GM23338 (cell line): Measurements from ENCODE around the gene TCF12. TPM values are rescaled to one million over a fixed set of nuclear protein-coding genes. Genes with fewer than 3 reads are reported as not detected.

ENCODE experiments used
- ATAC-seq: fragments of 200-7000 bp; cut with Tn5 transposase; 3 replicates; pipeline ENCODE4 v1.9.1; 2020
- DNase-seq: peaks from one replicate; pipeline ENCODE4 v3.0.0-alpha.2; 2015; ENCODE audit warnings: low spot score
- H2AFZ ChIP-seq: fragments of 200-600 bp; sonication (generic); 2 replicates; pipeline ENCODE4 v1.8.0; 2016; ENCODE audit warnings: antibody characterized with exemption, mild to moderate bottlenecking, moderate library complexity
- H3F3A ChIP-seq: fragments of 200-600 bp; sonication (generic); replicated peaks from 2 replicates; pipeline ENCODE4 v1.8.0; 2017; ENCODE audit warnings: antibody characterized with exemption, mixed run types, low read depth
- H3K27ac ChIP-seq: fragments of 200-600 bp; sonication (generic); 2 replicates; pipeline ENCODE4 v1.6.1; 2016; ENCODE audit warnings: low read depth
- H3K27me3 ChIP-seq: fragments of 200-600 bp; sonication (generic); 2 replicates; pipeline ENCODE4 v1.8.0; 2016; ENCODE audit warnings: mild to moderate bottlenecking, mixed run types, moderate library complexity; ENCODE audit not compliant: insufficient read depth
- H3K36me3 ChIP-seq: fragments of 200-600 bp; sonication (generic); 2 replicates; pipeline ENCODE4 v1.8.0; 2016; ENCODE audit warnings: mild to moderate bottlenecking; ENCODE audit not compliant: insufficient read depth
- H3K4me1 ChIP-seq: fragments of 200-600 bp; sonication (generic); 2 replicates; pipeline ENCODE4 v1.8.0; 2016; ENCODE audit warnings: mild to moderate bottlenecking, moderate library complexity; ENCODE audit not compliant: insufficient read depth
- H3K4me2 ChIP-seq: fragments of 200-600 bp; sonication (generic); 2 replicates; pipeline ENCODE4 v1.7.1; 2017; ENCODE audit warnings: mixed run types
- H3K4me3 ChIP-seq: fragments of 200-600 bp; sonication (generic); 2 replicates; pipeline ENCODE4 v1.6.1; 2016; ENCODE audit warnings: mixed run types
- H3K79me2 ChIP-seq: fragments of 200-600 bp; sonication (generic); replicated peaks from 2 replicates; pipeline ENCODE4 v1.8.0; 2017; ENCODE audit warnings: mild to moderate bottlenecking; ENCODE audit not compliant: insufficient read depth
- H3K9me2 ChIP-seq: fragments of 200-600 bp; sonication (generic); 2 replicates; pipeline ENCODE4 v1.8.0; 2017; ENCODE audit not compliant: insufficient read depth
- H4K20me1 ChIP-seq: fragments of 200-600 bp; sonication (generic); replicated peaks from 2 replicates; pipeline ENCODE4 v1.8.0; 2017; ENCODE audit warnings: mild to moderate bottlenecking; ENCODE audit not compliant: insufficient read depth
- H3K27ac Mint-ChIP-seq: 2 replicates; pipeline ENCODE4 v1.8.0; 2020; ENCODE audit warnings: inconsistent platforms, mild to moderate bottlenecking, moderate library complexity, mixed read lengths
- H3K27me3 Mint-ChIP-seq: 3 replicates; pipeline ENCODE4 v1.8.0; 2022; ENCODE audit warnings: low read depth, mild to moderate bottlenecking, moderate library complexity, mixed read lengths, inconsistent platforms; ENCODE audit not compliant: insufficient read depth, poor library complexity
- H3K36me3 Mint-ChIP-seq: 3 replicates; pipeline ENCODE4 v1.8.0; 2021; ENCODE audit warnings: low read depth, mild to moderate bottlenecking, inconsistent platforms, moderate library complexity, mixed read lengths
- H3K4me1 Mint-ChIP-seq: 3 replicates; pipeline ENCODE4 v1.8.0; 2020; ENCODE audit warnings: mild to moderate bottlenecking, inconsistent platforms, mixed read lengths
- H3K4me3 Mint-ChIP-seq: 3 replicates; pipeline ENCODE4 v1.8.0; 2021; ENCODE audit warnings: moderate library complexity, mild to moderate bottlenecking, inconsistent platforms, mixed read lengths
- H3K9me3 Mint-ChIP-seq: 3 replicates; pipeline ENCODE4 v1.8.0; 2020; ENCODE audit warnings: moderate library complexity, mild to moderate bottlenecking, inconsistent platforms, mixed read lengths
- CREB1 ChIP-seq: fragments of 250-450 bp; sonication (Bioruptor Pico); IDR thresholded peaks from 2 replicates; pipeline ENCODE4 v1.5.0; 2020; ENCODE audit warnings: low read depth, mild to moderate bottlenecking, moderate library complexity
- ETS1 ChIP-seq: IDR thresholded peaks from 2 replicates; pipeline ENCODE4 v1.6.1; 2016; ENCODE audit warnings: antibody characterized with exemption
- EZH2 ChIP-seq: fragments of 200-600 bp; sonication (generic); IDR thresholded peaks from one replicate; pipeline ENCODE4 v1.8.0; 2017; ENCODE audit warnings: antibody characterized with exemption, mild to moderate bottlenecking, low read depth; ENCODE audit not compliant: unreplicated experiment
- EZH2phosphoT487 ChIP-seq: fragments of 200-600 bp; sonication (generic); IDR thresholded peaks from one replicate; pipeline ENCODE4 v1.8.1; 2018; ENCODE audit warnings: antibody characterized with exemption; ENCODE audit not compliant: unreplicated experiment
- JUNB ChIP-seq: IDR thresholded peaks from one replicate; pipeline ENCODE4 v1.6.1; 2016; ENCODE audit warnings: antibody characterized with exemption; ENCODE audit not compliant: unreplicated experiment
- NANOG ChIP-seq: IDR thresholded peaks from 2 replicates; pipeline ENCODE4 v1.6.1; 2016; ENCODE audit warnings: antibody characterized with exemption, borderline replicate concordance
- POLR2AphosphoS5 ChIP-seq: IDR thresholded peaks from 2 replicates; pipeline ENCODE4 v1.6.1; 2016; ENCODE audit warnings: antibody characterized with exemption, low read depth
- REST ChIP-seq: IDR thresholded peaks from one replicate; pipeline ENCODE4 v1.6.1; 2018; ENCODE audit warnings: antibody characterized with exemption; ENCODE audit not compliant: unreplicated experiment
- STAT1 ChIP-seq: IDR thresholded peaks from one replicate; pipeline ENCODE4 v1.6.1; 2016; ENCODE audit warnings: antibody characterized with exemption; ENCODE audit not compliant: unreplicated experiment
- ZNF114 ChIP-seq: fragments of 250-450 bp; sonication (Bioruptor Pico); IDR thresholded peaks from 2 replicates; pipeline ENCODE4 v1.5.0; 2020; ENCODE audit warnings: mild to moderate bottlenecking, moderate library complexity
- ZNF331 ChIP-seq: fragments of 250-450 bp; sonication (Bioruptor Pico); IDR thresholded peaks from 2 replicates; pipeline ENCODE4 v1.5.0; 2020; ENCODE audit warnings: low read depth, mild to moderate bottlenecking, moderate library complexity
- polyA plus RNA-seq: library from polyadenylated mRNA; unstranded; fragments of >200 nt; fragmentation: Nextera tagmentation; extraction: Ambion mirVana; gene quantifications from 2 replicates; pipeline ENCODE4 v1.2.1, GENCODE V29; 2016
- total RNA-seq: library from RNA; depleted of rRNA; stranded (reverse); fragments of >200 nt; shearing (Covaris generic); gene quantifications from 2 replicates; pipeline ENCODE4 v1.2.3, GENCODE V29; 2014

The TCF12 gene
- total and polyA plus RNA-seq, 2 experiments from 2014 or later, result 27.6 to 104 TPM

- H3K4me3 Mint-ChIP-seq, result no peak overlapping the region
- H3K4me1 ChIP-seq, result peaks cover 5% of the 10 kb centered on the region
- H3K4me1 Mint-ChIP-seq, result peaks cover 20% of the 10 kb centered on the region
- ATAC-seq (no peak), DNase-seq (no peak)
- H3K27me3 Mint-ChIP-seq, result no peaks in the 10 kb centered on the region
- H3K4me2 ChIP-seq, result no peak overlapping the region
- no peaks in the 10 kb centered on the region; the same call in 1 of the 2 replicates for H4K20me1 ChIP-seq
- no peaks in the 10 kb centered on the region for H3K9me3 Mint-ChIP-seq
- H3K36me3 ChIP-seq, result no peaks in the 10 kb centered on the region
- H3K9me2 ChIP-seq, result no peaks in the 10 kb centered on the region
- peaks cover 20% of the 10 kb centered on the region; the same call in 1 of the 2 replicates for H3K79me2 ChIP-seq
- H3K4me3 ChIP-seq, result no peak overlapping the region
- TF ChIP-seq POLR2AphosphoS5 (no peak), EZH2 (no peak), ZNF114 (no peak), EZH2phosphoT487 (no peak)
- H3K27ac Mint-ChIP-seq, result no peak overlapping the region
- no peaks in the 10 kb centered on the region for H3F3A ChIP-seq
- H3K36me3 Mint-ChIP-seq, result no peaks in the 10 kb centered on the region
- H3K27ac ChIP-seq, result 0 out of 2 replicates have a peak overlapping the region, but pooled peaks have one; percentile 15
- no peak overlapping the region for H2AFZ ChIP-seq
- H3K27me3 ChIP-seq, result no peaks in the 10 kb centered on the region
Measured at GRCh38 chr15:57143511-57144078, 225.2 kb downstream of the TCF12 start.

GRCh38 chr15:57144448-57144847 lies 226.0 kb downstream of the TCF12 start:
- H3K27ac Mint-ChIP-seq, result no peak overlapping the region
- H4K20me1 ChIP-seq, result no peaks in the 10 kb centered on the region; the same call in 1 of the 2 replicates
- H3K27me3 ChIP-seq, result no peaks in the 10 kb centered on the region
- ATAC-seq (no peak; the same call in 2 of the 3 replicates), DNase-seq (no peak)
- no peak overlapping the region for H3K4me2 ChIP-seq
- H3K79me2 ChIP-seq, result peaks cover 16% of the 10 kb centered on the region; the same call in 1 of the 2 replicates
- H3K4me3 ChIP-seq, result no peak overlapping the region
- no peaks in the 10 kb centered on the region for H3K9me3 Mint-ChIP-seq
- H3K36me3 Mint-ChIP-seq, result no peaks in the 10 kb centered on the region
- H3F3A ChIP-seq, result no peaks in the 10 kb centered on the region
- H3K4me3 Mint-ChIP-seq, result no peak overlapping the region
- peaks cover 20% of the 10 kb centered on the region for H3K4me1 Mint-ChIP-seq
- H3K36me3 ChIP-seq, result no peaks in the 10 kb centered on the region
- H3K9me2 ChIP-seq, result no peaks in the 10 kb centered on the region
- H2AFZ ChIP-seq, result no peak overlapping the region
- no peak overlapping the region; the same call in 1 of the 2 replicates for H3K27ac ChIP-seq
- peaks cover 5% of the 10 kb centered on the region for H3K4me1 ChIP-seq
- H3K27me3 Mint-ChIP-seq, result no peaks in the 10 kb centered on the region
- TF ChIP-seq CREB1 (no peak), ETS1 (no peak), JUNB (no peak), NANOG (no peak), ZNF331 (no peak), REST (no peak), STAT1 (no peak), ZNF114 (no peak), EZH2 (no peak), POLR2AphosphoS5 (no peak)
